SIG-M5 treated with dmso at 0.1 percent for 504 hours (cell line): Measurements from ENCODE around the gene ECD.
A peak's percentile ranks its signal among the peaks of the same experiment; 100 is the strongest.

Source experiments
- DNase-seq: peaks from one replicate; lab custom pipeline; 2025; ENCODE audit not compliant: unreplicated experiment; lab: John Stamatoyannopoulos, UW

ECD gene

GRCh38 chr10:73167783-73168464 is at the start of gene ECD, which contains the start of gene FAM149B1:
ECD (minus strand) TSS chr10:73168008; CDS start chr10:73163937, 4,071 bp downstream.
FAM149B1 (plus strand) TSS chr10:73168119; CDS start chr10:73168340, 221 bp downstream.
- DNase-seq: peak; percentile 84

DNA sequence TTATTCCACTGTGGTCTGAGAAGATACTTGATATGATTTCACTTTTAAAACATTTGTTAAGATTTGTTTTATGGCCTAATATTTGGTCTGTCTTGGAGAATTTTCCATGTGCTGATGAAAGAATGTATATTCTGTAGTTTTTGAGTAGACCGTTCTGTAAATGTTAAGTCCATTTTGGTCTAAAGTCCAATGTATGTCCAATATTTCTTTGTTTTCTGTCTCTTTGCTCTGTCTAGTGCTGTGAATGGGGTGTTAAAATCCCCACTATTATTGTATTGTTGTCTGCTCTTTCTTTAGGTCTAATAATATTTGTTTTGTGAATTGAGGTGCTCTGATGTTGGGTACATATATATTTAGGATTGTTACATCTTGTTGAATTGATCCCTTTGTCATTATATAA is 47.9 kb upstream of the ECD start:
- DNase-seq: no peak

DNA sequence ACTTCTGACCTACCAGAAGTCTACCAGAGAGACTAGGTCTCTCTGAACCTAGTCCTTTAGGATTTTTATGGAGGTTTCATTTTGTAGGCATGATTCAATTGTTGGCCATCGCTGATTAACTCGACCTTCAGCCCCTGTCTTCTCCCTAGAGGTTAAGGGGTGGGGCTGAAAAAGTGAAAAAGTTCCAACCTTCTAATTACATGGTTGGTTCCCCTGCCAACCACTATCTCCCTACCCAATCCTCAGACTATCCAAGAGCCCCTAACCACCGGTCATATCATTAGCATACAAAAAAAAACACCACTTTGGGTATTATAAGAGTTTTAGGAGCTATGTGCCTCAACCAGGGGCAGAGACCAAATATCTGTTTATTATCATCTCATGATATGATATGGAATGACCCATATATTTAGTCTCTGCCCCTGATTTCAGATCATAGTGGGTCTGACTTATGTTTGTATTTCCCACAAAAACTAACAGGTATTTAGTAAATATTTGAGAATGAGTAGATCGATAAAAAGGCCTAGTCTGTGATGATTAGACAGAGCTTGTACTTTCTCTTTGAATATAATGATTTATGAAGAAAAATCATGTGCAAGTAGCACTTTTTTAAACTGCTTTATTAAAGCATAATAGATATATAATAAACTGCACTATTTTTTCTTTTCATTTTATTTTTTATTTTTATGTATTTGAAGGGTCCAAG is 43.5 kb upstream of the ECD start:
- no peak for DNase-seq

DNA sequence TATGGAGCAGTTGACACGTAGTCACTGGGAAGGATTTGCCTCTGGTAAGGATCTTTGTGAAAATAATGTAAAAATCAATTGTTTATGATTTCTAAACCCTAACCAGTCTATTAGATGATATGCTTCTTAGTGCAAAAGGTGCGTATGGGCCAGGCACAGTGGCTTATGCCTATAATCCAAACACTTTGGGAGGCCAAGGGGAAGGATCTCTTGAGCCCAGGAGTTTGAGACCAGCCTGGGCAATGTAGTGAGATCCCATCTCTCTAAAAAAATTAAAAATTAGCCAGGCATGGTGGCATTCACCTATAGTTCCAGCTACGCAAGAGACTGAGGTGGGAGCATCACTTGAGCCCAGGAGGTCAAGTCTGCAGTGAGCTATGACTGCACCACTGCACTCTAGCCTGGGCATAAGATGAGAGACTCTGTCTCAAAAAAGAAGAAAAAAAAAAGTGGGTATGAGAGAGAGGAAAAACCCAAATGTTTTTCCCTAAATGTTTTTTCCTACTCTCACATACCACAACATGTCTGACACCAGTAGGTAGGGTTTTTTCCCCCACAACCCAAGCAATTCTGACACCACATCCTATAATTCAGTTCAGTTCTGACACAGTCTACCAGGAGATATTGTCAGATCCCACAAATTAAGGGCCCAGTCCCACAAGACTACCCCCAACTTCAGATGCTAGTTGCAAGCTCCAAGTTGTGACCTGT is 42.7 kb upstream of the ECD start:
- no peak for DNase-seq

DNA sequence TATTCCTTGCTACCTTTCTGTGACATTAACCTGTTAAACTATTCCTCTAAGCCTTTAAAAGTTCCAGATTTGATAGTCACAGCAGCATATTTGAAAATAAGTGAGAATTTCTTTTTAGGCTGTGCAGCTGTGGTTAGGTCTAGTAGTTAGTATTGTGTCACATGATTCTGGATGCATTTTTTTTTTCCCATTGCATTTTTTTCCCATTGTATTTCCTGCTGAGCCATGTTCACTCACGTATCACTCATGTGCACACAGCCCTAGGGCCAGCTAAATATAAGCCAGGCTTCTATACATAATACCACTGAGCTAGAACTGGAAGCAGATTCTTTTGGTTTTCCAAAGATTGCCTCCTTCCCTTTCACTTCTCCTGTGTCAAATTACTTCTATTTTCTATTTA is 41.9 kb upstream of the ECD start:
- no peak for DNase-seq

- no peak for DNase-seq
Measured at GRCh38 chr10:73207883-73208282, 40.1 kb upstream of the ECD start.

GRCh38 chr10:73206385-73206784 is 38.6 kb upstream of the ECD start:
- DNase-seq: no peak

GRCh38 chr10:73205890-73206289 is 38.1 kb upstream of the ECD start:
- DNase-seq: no peak

GRCh38 chr10:73205081-73205480 is 37.3 kb upstream of the ECD start:
- DNase-seq: no peak

DNA sequence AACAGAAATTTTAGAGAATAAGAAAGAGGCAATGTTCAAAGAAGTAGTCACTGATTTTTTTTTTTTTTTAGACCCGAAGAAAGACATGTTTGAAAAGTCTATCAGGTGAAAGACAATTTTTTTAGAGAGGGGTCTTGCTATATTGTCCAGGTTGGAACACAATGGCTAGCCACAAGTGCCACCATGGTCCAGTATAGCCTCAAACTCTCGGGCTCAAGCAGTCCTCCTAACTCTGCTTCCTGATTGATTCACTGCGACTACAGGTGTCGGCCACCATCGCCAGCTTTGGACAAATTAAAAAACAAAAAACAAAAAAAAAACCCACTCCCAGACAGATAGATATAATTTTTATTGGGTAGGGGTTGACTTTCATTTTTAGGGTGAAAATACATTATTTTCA is 22.4 kb upstream of the ECD start:
- no peak for DNase-seq

DNA sequence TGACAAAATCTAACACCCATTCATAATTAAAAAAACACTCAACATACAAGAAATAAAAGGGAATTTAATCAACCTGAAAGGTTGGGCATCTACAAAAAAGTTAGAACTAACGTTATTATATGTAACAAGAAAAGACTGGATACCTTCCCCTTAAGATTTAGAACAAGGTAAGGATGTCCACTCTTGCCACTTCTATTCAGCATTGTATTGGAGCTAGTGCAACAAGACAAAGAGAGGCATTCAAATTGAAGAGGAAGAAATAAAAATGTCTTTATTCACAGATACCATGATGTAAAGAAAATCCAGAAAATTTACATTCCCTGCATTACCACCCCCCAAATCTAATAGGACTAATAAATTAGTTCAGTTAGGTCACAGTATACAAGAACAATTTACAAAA is 18.5 kb upstream of the ECD start:
- DNase-seq: no peak

DNA sequence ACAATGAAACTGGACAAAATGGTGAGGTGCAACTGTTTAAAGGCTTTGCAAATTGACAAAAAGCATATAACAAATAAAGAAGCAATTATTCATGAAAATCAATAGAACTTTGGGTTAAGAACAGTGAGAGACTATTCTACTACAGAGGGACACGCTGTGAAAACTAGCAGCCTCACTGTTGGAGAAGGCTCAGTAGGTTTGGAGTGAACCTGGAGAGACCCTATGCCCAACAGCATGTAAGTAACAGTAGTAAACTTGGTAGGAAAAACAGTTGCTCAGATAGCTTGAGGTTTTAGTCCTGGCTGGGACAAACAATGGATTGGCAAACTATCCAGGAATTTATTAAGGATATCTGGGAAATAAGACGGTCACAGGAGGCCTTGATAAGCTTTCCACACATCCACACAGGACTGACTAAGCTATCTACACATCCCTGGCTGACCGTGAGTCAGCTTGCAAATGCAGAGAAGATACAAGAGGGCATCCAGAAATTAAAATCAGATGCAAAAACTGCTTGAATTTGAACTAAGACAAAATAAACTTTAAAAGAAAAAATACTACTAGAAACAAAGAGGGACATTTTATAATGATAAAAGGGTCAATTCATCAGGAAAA is 16.0 kb upstream of the ECD start:
- no peak for DNase-seq

DNA sequence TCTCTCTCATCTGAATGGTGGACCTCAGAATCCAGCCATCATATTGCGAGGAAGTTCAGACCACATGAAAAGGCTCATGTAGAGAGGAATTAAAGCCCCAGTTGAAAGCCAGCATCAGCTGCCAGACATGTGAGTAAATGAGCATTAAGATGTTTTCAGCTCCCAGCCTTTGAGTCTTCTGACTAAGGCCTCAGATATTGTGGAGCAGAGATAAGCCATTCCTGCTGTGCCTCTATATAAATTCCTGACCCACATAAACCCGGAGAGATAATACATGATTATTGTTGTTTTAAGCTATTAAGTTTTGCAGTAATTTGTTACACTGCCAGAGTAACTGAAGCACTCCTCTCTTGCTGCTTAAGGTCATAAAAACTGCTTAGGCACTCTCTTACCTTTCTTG is 14.8 kb upstream of the ECD start:
- DNase-seq: no peak

- DNase-seq: no peak
Measured at GRCh38 chr10:73174148-73174925, 6.5 kb upstream of the ECD start.

GRCh38 chr10:73172867-73173266 is 5.1 kb upstream of the ECD start:
- DNase-seq: no peak

DNA sequence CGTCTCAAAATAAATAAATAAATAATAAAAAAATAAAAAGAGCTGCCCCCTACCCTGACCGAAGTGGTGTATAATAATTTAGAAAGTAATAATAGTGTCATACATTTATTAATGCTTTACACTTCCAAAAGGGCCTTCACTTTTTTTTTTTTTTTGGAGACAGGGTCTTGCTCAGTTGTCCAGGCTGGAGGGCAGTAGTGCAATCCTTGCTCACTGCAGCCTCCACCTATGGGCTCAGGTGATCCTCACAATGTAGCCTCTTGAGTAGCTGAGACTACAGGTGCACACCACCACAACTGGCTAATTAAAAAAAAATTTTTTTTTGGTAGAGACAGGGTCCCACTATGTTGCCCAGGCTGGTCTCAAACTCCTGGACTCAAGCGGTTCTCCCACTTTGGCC is 1.5 kb upstream of the ECD start:
- DNase-seq: no peak

- peak; percentile 35 for DNase-seq
Measured at GRCh38 chr10:73168465-73168803, 626 bp upstream of the ECD start.

DNA sequence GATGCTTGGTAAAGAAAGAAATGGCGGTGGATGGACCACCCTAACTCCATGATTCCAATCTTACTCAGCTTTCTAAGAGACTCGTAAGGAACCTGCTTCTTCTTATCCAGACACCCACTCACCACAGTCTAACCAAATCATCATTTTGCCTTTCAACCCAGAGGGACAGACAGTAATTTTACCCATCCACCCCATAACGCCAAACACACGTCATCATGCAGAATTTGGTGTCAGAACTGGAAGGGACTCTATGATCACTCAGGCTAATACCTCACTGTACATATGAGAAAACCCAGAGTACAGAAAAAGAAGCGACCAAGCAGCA is 388 bp downstream of the ECD start:
- DNase-seq: no peak

- DNase-seq: no peak
Measured at GRCh38 chr10:73166972-73167371, 836 bp downstream of the ECD start.

- no peak for DNase-seq
Measured at GRCh38 chr10:73163096-73163495, 4.7 kb downstream of the ECD start.

DNA sequence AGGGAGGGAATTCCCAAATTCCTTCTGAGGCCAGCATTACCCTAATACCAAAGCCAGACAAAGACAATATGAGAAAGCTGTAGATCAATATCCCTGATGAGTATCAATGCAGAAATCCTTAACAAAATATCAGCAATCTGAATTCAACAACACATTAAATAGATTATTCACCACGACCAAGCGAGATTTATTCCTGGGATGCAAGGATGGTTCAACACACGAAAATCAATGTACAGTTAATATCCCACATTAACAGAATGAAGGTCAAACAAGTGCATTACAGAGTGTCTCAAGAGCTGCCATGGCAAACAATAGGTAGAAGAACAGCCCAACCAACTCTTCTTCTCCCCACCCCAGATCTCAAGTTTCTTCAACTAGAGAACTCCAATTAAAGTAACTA is 6.1 kb downstream of the ECD start:
- no peak for DNase-seq
